ENCODE results near the gene CBS.
"Not testable (repeated sequence)": the region's sequence is repeated elsewhere in the genome, so short reads cannot be mapped to it uniquely, and the experiment has no call there.

The CBS gene

DNA sequence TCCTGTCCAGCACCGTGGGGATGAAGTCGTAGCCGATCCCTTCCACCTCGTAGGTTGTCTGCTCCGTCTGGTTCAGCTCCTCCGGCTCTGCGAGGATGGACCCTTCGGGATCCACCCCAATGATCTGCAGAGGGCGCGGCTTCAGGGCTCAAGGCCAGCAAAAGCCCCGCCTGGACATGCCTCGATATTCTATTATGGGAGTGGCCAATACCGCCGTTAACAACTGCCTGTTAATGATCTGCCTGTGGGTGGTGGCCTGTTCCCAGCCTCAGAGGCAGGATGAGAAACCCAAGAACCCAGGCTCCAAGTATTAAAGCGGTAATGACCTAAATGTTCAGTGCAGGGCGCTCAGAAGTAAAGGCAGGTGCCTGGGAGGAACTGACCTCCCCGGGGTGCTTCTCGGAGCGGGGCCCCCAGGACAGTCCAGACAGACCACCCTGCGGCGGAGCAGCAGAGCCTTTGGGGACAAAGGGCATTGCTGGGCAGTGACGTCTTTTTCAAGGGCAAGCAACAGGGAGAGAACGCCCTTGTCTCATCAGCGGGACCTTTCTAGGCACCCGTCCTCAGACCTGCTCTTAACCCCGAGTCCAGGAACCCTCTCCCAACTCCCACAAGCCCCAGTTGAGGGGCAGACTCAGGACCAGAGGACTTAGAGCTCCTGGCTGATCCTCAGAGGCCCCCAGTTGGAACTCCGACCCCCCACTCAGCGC lies 12.5 kb downstream of the CBS start:
- not testable (repeated sequence) for H3K36me3 ChIP-seq (replicated peaks in 1 of 2; ENCODE audit: control insufficient read depth in 2 of 2, insufficient read depth in 2 of 2, low read length in 2 of 2); DNase-seq (ENCODE audit: low spot score); H2AFZ ChIP-seq (ENCODE audit: low read length); H4K91ac ChIP-seq (ENCODE audit: low read depth, low read length, poor library complexity); H2AK5ac ChIP-seq (ENCODE audit: low read depth, low read length); H3K23ac ChIP-seq (ENCODE audit: low read depth, low read length, poor library complexity); H3K27me3 ChIP-seq (ENCODE audit: control insufficient read depth in 3 of 3, insufficient read depth in 3 of 3, low read depth in 1 of 3, low read length in 3 of 3); H3K79me1 ChIP-seq (ENCODE audit: low read depth, low read length); H4K8ac ChIP-seq (ENCODE audit: low read depth, low read length); H3K4me1 ChIP-seq (ENCODE audit: control insufficient read depth in 2 of 2, insufficient read depth in 1 of 2, low read depth in 1 of 2, low read length in 2 of 2); H3K9me3 ChIP-seq (replicated peaks in 1 of 2; ENCODE audit: control insufficient read depth in 2 of 2, insufficient read depth in 1 of 2, low read depth in 1 of 2, low read length in 2 of 2); H2BK15ac ChIP-seq (ENCODE audit: low read length); H2BK5ac ChIP-seq (ENCODE audit: low read length); H2BK12ac ChIP-seq (ENCODE audit: low read length); H3K14ac ChIP-seq (ENCODE audit: low read length); H3K4ac ChIP-seq (ENCODE audit: low read length); H2BK120ac ChIP-seq (ENCODE audit: low read depth, low read length); H3K4me2 ChIP-seq (ENCODE audit: insufficient read depth, low read length, poor library complexity, severe bottlenecking); H3K4me3 ChIP-seq (ENCODE audit: low read length in 2 of 2); H3K27ac ChIP-seq (replicated peaks; ENCODE audit: low read length); H3K18ac ChIP-seq (ENCODE audit: low read length); H3K9ac ChIP-seq (ENCODE audit: low read depth, low read length, poor library complexity)
- no CpG with 5 or more reads among the region's 28 CpGs for WGBS, 2 donors (ENCODE audit: extremely low coverage in 2 of 2, insufficient read length in 2 of 2, insufficient replicate concordance in 1 of 2)

GRCh38 chr21:43053112-43053511 lies 22.5 kb downstream of the CBS start:
- not testable (repeated sequence) for H3K23ac ChIP-seq (ENCODE audit: low read depth, low read length, poor library complexity); H2BK15ac ChIP-seq (ENCODE audit: low read length); DNase-seq (ENCODE audit: low spot score); H3K4me3 ChIP-seq (ENCODE audit: low read length in 2 of 2); H3K27me3 ChIP-seq (ENCODE audit: control insufficient read depth in 3 of 3, insufficient read depth in 3 of 3, low read depth in 1 of 3, low read length in 3 of 3); H3K9me3 ChIP-seq (replicated peaks in 1 of 2; ENCODE audit: control insufficient read depth in 2 of 2, insufficient read depth in 1 of 2, low read depth in 1 of 2, low read length in 2 of 2); H3K36me3 ChIP-seq (replicated peaks in 1 of 2; ENCODE audit: control insufficient read depth in 2 of 2, insufficient read depth in 2 of 2, low read length in 2 of 2); H3K4ac ChIP-seq (ENCODE audit: low read length); H3K18ac ChIP-seq (ENCODE audit: low read length); H2BK5ac ChIP-seq (ENCODE audit: low read length); H4K8ac ChIP-seq (ENCODE audit: low read depth, low read length); H3K9ac ChIP-seq (ENCODE audit: low read depth, low read length, poor library complexity); H3K14ac ChIP-seq (ENCODE audit: low read length); H4K91ac ChIP-seq (ENCODE audit: low read depth, low read length, poor library complexity); H3K79me1 ChIP-seq (ENCODE audit: low read depth, low read length); H3K4me2 ChIP-seq (ENCODE audit: insufficient read depth, low read length, poor library complexity, severe bottlenecking); H2AK5ac ChIP-seq (ENCODE audit: low read depth, low read length); H2BK120ac ChIP-seq (ENCODE audit: low read depth, low read length); H3K27ac ChIP-seq (replicated peaks; ENCODE audit: low read length); H2AFZ ChIP-seq (ENCODE audit: low read length); H3K4me1 ChIP-seq (ENCODE audit: control insufficient read depth in 2 of 2, insufficient read depth in 1 of 2, low read depth in 1 of 2, low read length in 2 of 2); H2BK12ac ChIP-seq (ENCODE audit: low read length)
- WGBS, 2 donors (ENCODE audit: extremely low coverage in 2 of 2, insufficient read length in 2 of 2, insufficient replicate concordance in 1 of 2), result no CpG with 5 or more reads among the region's 13 CpGs

- not testable (repeated sequence) for H2AK5ac ChIP-seq (ENCODE audit: low read depth, low read length); H3K14ac ChIP-seq (ENCODE audit: low read length); H3K18ac ChIP-seq (ENCODE audit: low read length); H2BK15ac ChIP-seq (ENCODE audit: low read length); H3K4me2 ChIP-seq (ENCODE audit: insufficient read depth, low read length, poor library complexity, severe bottlenecking); H4K91ac ChIP-seq (ENCODE audit: low read depth, low read length, poor library complexity); H4K8ac ChIP-seq (ENCODE audit: low read depth, low read length); H3K36me3 ChIP-seq (replicated peaks in 1 of 2; ENCODE audit: control insufficient read depth in 2 of 2, insufficient read depth in 2 of 2, low read length in 2 of 2); H2AFZ ChIP-seq (ENCODE audit: low read length); H2BK5ac ChIP-seq (ENCODE audit: low read length); H3K79me1 ChIP-seq (ENCODE audit: low read depth, low read length); DNase-seq (ENCODE audit: low spot score); H2BK120ac ChIP-seq (ENCODE audit: low read depth, low read length); H3K4ac ChIP-seq (ENCODE audit: low read length); H3K4me3 ChIP-seq (ENCODE audit: low read length in 2 of 2); H3K27me3 ChIP-seq (ENCODE audit: control insufficient read depth in 3 of 3, insufficient read depth in 3 of 3, low read depth in 1 of 3, low read length in 3 of 3); H3K27ac ChIP-seq (replicated peaks; ENCODE audit: low read length); H3K23ac ChIP-seq (ENCODE audit: low read depth, low read length, poor library complexity); H2BK12ac ChIP-seq (ENCODE audit: low read length); H3K9ac ChIP-seq (ENCODE audit: low read depth, low read length, poor library complexity); H3K9me3 ChIP-seq (replicated peaks in 1 of 2; ENCODE audit: control insufficient read depth in 2 of 2, insufficient read depth in 1 of 2, low read depth in 1 of 2, low read length in 2 of 2); H3K4me1 ChIP-seq (ENCODE audit: control insufficient read depth in 2 of 2, insufficient read depth in 1 of 2, low read depth in 1 of 2, low read length in 2 of 2)
- WGBS, 2 donors (ENCODE audit: extremely low coverage in 2 of 2, insufficient read length in 2 of 2, insufficient replicate concordance in 1 of 2), result no CpG with 5 or more reads among the region's 21 CpGs
Observed at GRCh38 chr21:43045876-43046821, 29.5 kb downstream of the CBS start.

GRCh38 chr21:43045165-43045875 lies 30.3 kb downstream of the CBS start:
- not testable (repeated sequence) for H4K8ac ChIP-seq (ENCODE audit: low read depth, low read length); H3K23ac ChIP-seq (ENCODE audit: low read depth, low read length, poor library complexity); H3K4me1 ChIP-seq (ENCODE audit: control insufficient read depth in 2 of 2, insufficient read depth in 1 of 2, low read depth in 1 of 2, low read length in 2 of 2); H2BK120ac ChIP-seq (ENCODE audit: low read depth, low read length); H3K36me3 ChIP-seq (replicated peaks in 1 of 2; ENCODE audit: control insufficient read depth in 2 of 2, insufficient read depth in 2 of 2, low read length in 2 of 2); H3K4me2 ChIP-seq (ENCODE audit: insufficient read depth, low read length, poor library complexity, severe bottlenecking); H3K14ac ChIP-seq (ENCODE audit: low read length); H2BK12ac ChIP-seq (ENCODE audit: low read length); H3K27me3 ChIP-seq (ENCODE audit: control insufficient read depth in 3 of 3, insufficient read depth in 3 of 3, low read depth in 1 of 3, low read length in 3 of 3); H2AFZ ChIP-seq (ENCODE audit: low read length); H3K27ac ChIP-seq (replicated peaks; ENCODE audit: low read length); H3K9ac ChIP-seq (ENCODE audit: low read depth, low read length, poor library complexity); H3K79me1 ChIP-seq (ENCODE audit: low read depth, low read length); H2AK5ac ChIP-seq (ENCODE audit: low read depth, low read length); H3K4ac ChIP-seq (ENCODE audit: low read length); H3K4me3 ChIP-seq (ENCODE audit: low read length in 2 of 2); H3K18ac ChIP-seq (ENCODE audit: low read length); DNase-seq (ENCODE audit: low spot score); H2BK5ac ChIP-seq (ENCODE audit: low read length); H2BK15ac ChIP-seq (ENCODE audit: low read length); H3K9me3 ChIP-seq (replicated peaks in 1 of 2; ENCODE audit: control insufficient read depth in 2 of 2, insufficient read depth in 1 of 2, low read depth in 1 of 2, low read length in 2 of 2); H4K91ac ChIP-seq (ENCODE audit: low read depth, low read length, poor library complexity)
- no CpG with 5 or more reads among the region's 17 CpGs for WGBS, 2 donors (ENCODE audit: extremely low coverage in 2 of 2, insufficient read length in 2 of 2, insufficient replicate concordance in 1 of 2)

Data from neuronal stem cell (in vitro differentiated cells).